Motor neuron (in vitro differentiated cells): Measurements from ENCODE around the gene HK3. TPM values are rescaled to one million over a fixed set of nuclear protein-coding genes. Genes with fewer than 3 reads are reported as not detected.
"Not testable (repeated sequence)": the region's sequence is repeated elsewhere in the genome, so short reads cannot be mapped to it uniquely, and the experiment has no call there.

Experiments used
- ATAC-seq, 8 experiments: fragments of 200-7000 bp; cut with Tn5 transposase; replicated peaks in 6 of 8; 2 replicates each; pipeline ENCODE4 v1.8.0; 2021; ENCODE audit warnings: mild to moderate bottlenecking in 8 of 8, moderate library complexity in 8 of 8
- H3K27ac ChIP-seq, 2 donors: fragments of 250-450 bp; sonication (Bioruptor Pico); 2 replicates each; pipeline ENCODE4 v1.9.0; 2021; ENCODE audit warnings: antibody characterized with exemption in 2 of 2, mild to moderate bottlenecking in 2 of 2, moderate library complexity in 1 of 2
- H3K4me1 ChIP-seq, 2 donors: fragments of 250-450 bp; sonication (Bioruptor Pico); replicated peaks in 1 of 2; 2 replicates each; pipeline ENCODE4 v1.6.1; 2021; ENCODE audit warnings: antibody characterized with exemption in 2 of 2, mild to moderate bottlenecking in 2 of 2, moderate library complexity in 1 of 2
- H3K4me3 ChIP-seq, 5 donors: fragments of 250-450 bp; sonication (Bioruptor Pico); 2 replicates each; pipeline ENCODE4 v1.9.0; 2021; ENCODE audit warnings: antibody characterized with exemption in 5 of 5, mild to moderate bottlenecking in 5 of 5, moderate library complexity in 4 of 5
- WGBS, 10 experiments: fragments of 450-650 bp; shearing (Covaris generic); methylation state at CpG; one replicate each; pipeline ENCODE4 v1.0.0; 2022; 5-methylcytosine and 5-hydroxymethylcytosine counted together
- in situ Hi-C, 9 experiments: fragments of 400-800 bp; cut with MboI; loops; one replicate each; pipeline ENCODE4 v1.15.0; 2021; ENCODE audit warnings: low sequenced_read_pairs in 9 of 9, low pct_unique_long_range_greater_than_20kb in 2 of 9; ENCODE audit not compliant: unreplicated experiment in 9 of 9
- total RNA-seq, 8 experiments: library from RNA; unstranded; fragments of 300-600 nt; gene quantifications; 2 replicates each; pipeline versions ENCODE4 v1.2.3 to v1.2.4, GENCODE V29; 2022

HK3 gene
- total RNA-seq, 8 experiments from 2014 or later = 0.46 to 1.1 TPM; not detected in 6

- no peak overlapping the region for H3K4me3 ChIP-seq
- in situ Hi-C loops = no loop called here
- peaks cover 31 to 34% of the 10 kb centered on the region in 2 donors for H3K4me1 ChIP-seq
- no peak for ATAC-seq
- no peak overlapping the region for H3K27ac ChIP-seq
- WGBS, 10 experiments = 40 to 100% (median 63%) methylated on average over 1 to 4 of the region's 23 CpGs; no CpG with 5 or more reads in 6 of the 10 experiments
Measured at GRCh38 chr5:176878906-176879662, 20.1 kb downstream of the HK3 start.

DNA sequence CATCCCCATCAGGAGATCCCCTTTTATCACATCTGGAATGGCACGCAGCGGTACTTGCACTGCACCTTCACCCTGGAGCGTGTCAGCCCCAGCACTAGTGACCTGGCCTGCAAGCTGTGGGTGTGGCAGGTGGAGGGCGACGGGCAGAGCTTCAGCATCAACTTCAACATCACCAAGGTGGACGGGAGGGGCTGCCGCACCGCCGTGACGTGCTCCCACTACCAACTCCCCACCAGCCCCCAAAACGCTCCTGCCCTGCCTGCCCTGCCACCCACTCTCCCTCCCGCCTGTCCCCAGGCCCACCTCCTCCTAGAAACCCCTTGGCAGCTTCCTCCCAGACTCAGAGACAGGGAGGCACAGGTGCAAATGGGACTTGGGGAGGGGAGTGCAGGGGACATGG lies 20.7 kb downstream of the HK3 start:
- H3K27ac ChIP-seq = no peak overlapping the region
- 60% methylated on average over 1 of the region's 12 CpGs; no CpG with 5 or more reads in 9 of the 10 experiments for WGBS, 10 experiments
- no peak overlapping the region for H3K4me3 ChIP-seq
- in situ Hi-C loops = no loop called here
- H3K4me1 ChIP-seq = peaks cover 25 to 31% of the 10 kb centered on the region in 2 donors
- ATAC-seq = no peak

DNA sequence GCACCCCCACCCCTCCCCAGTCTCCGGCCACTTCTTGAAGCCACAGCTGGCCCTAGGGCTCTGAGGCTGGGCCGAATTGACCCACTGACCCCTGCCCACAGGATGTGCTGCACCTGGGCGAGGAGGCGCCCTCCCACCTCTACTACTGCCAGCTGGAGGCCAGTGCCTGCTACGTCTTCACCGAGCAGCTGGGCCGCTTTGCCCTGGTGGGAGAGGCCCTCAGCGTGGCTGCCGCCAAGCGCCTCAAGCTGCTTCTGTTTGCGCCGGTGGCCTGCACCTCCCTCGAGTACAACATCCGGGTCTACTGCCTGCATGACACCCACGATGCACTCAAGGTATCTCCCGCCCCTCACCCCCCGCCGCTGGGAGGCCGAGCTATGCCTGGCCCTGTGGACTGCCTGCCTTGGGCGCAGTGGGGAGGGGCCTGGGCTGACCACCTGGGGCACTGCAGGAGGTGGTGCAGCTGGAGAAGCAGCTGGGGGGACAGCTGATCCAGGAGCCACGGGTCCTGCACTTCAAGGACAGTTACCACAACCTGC lies 21.3 kb downstream of the HK3 start:
- peak in 4 of 8 experiments; percentile 17 to 35 (median 22) for ATAC-seq
- in situ Hi-C loops = no loop called here
- 73 to 100% (median 100%) methylated on average over 1 to 3 of the region's 21 CpGs; no CpG with 5 or more reads in 6 of the 10 experiments for WGBS, 10 experiments
- H3K4me3 ChIP-seq = no peak overlapping the region
- H3K27ac ChIP-seq = no peak overlapping the region
- H3K4me1 ChIP-seq = peaks cover 24 to 26% of the 10 kb centered on the region in 2 donors

DNA sequence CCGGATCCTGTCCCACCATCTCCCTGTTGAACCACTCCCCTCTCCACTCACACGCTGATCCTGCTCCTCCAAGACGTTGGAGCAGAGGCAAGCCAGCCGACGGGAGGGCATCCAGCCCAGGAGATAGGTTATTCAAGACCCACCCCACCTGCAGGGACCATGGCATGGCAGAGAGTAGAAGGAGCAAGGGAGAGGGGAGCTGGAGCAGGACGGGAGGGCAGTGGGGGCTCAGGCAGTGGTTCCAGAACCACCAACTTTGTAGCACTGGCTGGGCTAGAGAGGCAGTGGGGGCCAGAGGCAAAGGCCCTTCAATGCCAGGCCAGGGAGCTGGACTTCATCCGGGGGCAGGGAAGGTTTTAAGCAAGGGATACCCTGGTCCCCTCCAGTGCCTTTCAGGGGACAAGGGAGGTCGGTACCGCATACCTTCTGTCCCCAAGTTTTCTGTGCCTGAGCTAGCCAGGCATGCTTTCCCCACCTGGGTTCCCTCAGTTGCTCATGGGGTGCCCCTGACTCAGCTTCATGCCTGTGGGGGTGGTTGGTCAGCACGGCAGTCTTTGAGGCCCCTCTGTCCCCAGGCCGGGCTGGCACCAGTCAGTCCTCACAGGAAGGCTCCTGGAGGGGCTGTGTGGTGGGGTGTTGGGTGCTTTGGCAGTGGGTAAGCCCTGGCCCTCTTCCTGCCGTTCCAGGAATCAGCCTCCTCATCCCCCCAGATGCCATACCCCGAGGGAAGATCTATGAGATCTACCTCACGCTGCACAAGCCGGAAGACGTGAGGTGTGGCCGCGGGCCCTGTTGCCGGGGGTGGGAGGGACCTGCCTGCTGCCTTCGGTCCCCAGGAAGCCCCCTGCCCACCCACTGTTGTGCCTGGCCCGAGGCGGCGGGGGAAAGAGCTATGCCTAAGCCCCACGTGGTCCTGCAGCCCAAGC lies 22.4 kb downstream of the HK3 start:
- WGBS, 10 experiments = 36 to 80% methylated on average over 2 to 7 of the region's 24 CpGs; no CpG with 5 or more reads in 8 of the 10 experiments

DNA sequence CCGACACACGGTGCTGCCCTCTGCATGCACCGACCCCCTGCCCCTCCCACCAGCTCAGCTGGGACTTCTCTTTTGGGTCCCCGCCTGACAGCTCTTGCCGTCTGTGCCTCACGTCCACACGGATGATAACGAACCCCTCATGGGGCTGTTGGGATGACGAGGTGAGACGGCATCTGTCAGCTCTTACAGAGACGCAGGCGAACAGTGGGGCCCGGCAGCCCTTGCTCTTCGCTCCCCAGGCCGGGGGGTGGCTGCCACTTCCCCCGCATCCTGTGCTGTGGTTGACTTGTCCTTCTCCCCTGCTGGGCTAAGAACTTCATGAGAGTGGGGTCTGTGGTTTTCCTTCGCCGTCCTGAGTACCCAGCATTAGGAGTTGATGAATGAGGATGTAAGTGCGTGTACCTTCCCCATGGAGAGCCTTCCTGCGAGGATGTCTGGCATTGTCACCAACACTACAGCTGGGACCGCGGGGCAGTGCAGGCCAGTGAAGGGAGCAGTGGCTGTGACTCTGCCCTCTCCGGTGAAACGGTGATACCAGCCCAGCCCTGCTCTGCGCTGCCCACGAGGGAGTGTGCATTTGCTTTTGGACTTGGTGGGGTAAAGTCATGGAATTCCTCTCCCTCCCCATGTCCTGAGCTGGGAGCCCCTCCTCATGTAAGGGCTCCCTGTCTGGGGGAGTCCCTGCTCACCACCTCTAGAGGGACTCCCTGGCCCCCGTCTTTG lies 23.2 kb downstream of the HK3 start:
- Histone ChIP-seq H3K4me1 (peaks cover 21 to 22% of the 10 kb centered on the region in 2 donors), H3K4me3 (no peak overlapping the region), H3K27ac (no peak overlapping the region)
- in situ Hi-C loops = no loop called here
- 35 to 100% (median 40%) methylated on average over 1 to 4 of the region's 27 CpGs; no CpG with 5 or more reads in 6 of the 10 experiments for WGBS, 10 experiments
- ATAC-seq = peak in 5 of 8 experiments; percentile 19 to 35 (median 22)

More for the DNA sequence above, 22.4 kb downstream of the HK3 start:
- in situ Hi-C loops = no loop called here
- H3K4me1 ChIP-seq = peaks cover 21 to 22% of the 10 kb centered on the region in 2 donors
- H3K27ac ChIP-seq = no peak overlapping the region
- no peak overlapping the region for H3K4me3 ChIP-seq
- no peak for ATAC-seq

DNA sequence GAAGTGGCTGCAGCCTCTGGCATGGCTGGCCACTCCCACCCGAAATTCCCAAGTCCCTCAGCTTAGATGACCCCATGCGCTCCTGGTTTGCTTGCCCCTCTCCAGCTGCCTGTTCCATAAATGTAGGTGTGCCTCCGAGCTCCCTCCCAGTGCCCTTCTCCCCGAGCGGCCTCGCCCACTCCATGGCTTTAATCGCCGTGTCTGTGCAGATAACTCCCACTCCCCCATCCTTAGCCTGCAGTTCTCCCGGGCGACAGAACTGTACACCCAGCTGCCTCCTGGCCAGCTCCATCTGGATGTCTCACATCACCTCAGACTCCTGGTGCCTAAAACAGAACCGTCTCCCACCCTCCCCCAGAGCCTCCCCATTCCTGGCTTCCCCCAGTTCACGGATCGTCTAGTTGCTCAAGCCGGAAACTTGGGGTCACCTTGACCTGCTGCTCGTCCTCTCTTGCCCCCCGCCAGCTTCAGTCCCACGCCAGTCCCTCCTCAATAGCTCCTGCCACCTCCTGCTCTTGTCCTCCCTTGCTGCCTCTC lies 24.1 kb downstream of the HK3 start:
- ATAC-seq = peak in 2 of 8 experiments; percentile 13 to 21
- Histone ChIP-seq H3K4me3 (no peak overlapping the region), H3K27ac (no peak overlapping the region), H3K4me1 (peaks cover 22% of the 10 kb centered on the region in 2 donors)
- 14 to 100% (median 60%) methylated on average over 1 to 2 of the region's 17 CpGs; no CpG with 5 or more reads in 5 of the 10 experiments for WGBS, 10 experiments
- in situ Hi-C loops = no loop called here

GRCh38 chr5:176874198-176874780 lies 24.9 kb downstream of the HK3 start:
- no peak overlapping the region for H3K27ac ChIP-seq
- no peak for ATAC-seq
- 83 to 100% methylated on average over 1 of the region's 20 CpGs; no CpG with 5 or more reads in 8 of the 10 experiments for WGBS, 10 experiments
- no peak overlapping the region for H3K4me3 ChIP-seq
- in situ Hi-C loops = no loop called here
- H3K4me1 ChIP-seq = peaks cover 26 to 27% of the 10 kb centered on the region in 2 donors

DNA sequence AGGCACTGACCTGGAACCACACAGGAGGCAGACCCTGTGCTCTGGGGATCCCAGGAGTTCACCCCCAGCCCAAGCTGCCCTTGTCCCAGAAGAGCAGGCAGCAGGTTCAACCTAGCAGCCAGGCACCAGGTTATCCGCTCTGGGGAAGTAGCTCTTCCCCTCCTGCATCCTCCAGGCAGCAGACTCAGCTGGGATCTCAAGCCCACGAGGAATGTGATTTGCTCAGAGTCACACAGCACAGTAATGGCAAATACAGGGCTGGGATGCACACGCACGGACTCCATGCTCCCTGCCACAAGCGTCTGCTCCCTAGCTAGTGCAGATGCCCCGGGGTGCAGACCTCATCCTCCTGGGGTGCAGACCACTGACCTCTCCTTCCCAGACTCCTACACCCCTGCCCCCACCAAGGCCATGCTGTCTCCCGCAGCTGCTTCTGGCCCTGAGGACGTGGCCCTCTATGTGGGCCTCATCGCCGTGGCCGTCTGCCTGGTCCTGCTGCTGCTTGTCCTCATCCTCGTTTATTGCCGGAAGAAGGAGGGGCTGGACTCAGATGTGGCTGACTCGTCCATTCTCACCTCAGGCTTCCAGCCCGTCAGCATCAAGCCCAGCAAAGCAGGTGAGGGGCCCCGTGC lies 25.5 kb downstream of the HK3 start:
- in situ Hi-C loops = no loop called here
- 10 to 72% (median 40%) methylated on average over 1 to 4 of the region's 16 CpGs; no CpG with 5 or more reads in 6 of the 10 experiments for WGBS, 10 experiments
- Histone ChIP-seq H3K4me3 (no peak overlapping the region), H3K4me1 (peaks cover 26 to 27% of the 10 kb centered on the region in 2 donors), H3K27ac (no peak overlapping the region)
- ATAC-seq = no peak

DNA sequence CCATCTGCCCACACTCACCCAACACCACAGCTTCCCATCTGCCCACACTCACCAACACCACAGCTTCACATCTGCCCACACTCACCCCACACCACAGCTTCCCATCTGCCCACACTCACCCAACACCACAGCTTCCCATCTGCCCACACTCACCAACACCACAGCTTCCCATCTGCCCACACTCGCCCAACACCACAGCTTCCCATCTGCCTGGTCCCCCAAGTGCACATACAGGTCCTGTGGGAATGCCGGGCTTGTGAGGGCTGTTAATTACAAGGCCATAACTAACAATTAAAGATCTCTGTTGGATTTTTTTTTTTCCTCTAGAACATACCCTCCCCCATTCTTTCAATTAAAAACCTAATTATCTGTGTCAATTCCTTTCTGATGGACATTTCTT lies 26.1 kb downstream of the HK3 start:
- H3K4me3 ChIP-seq, ATAC-seq, in situ Hi-C loops, H3K27ac ChIP-seq: not testable (repeated sequence)
- WGBS, 10 experiments = 0 to 81% (median 60%) methylated on average over 1 to 2 of the region's 2 CpGs; no CpG with 5 or more reads in 5 of the 10 experiments
- peaks cover 24 to 26% of the 10 kb centered on the region in 2 donors for H3K4me1 ChIP-seq

DNA sequence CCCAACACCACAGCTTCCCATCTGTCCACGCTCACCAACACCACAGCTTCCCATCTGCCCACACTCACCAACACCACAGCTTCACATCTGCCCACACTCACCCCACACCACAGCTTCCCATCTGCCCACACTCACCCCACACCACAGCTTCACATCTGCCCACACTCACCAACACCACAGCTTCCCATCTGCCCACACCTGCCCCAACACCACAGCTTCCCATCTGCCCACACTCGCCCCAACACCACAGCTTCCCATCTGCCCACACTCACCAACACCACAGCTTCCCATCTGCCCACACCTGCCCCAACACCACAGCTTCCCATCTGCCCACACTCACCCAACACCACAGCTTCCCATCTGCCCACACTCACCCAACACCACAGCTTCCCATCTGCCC lies 26.6 kb downstream of the HK3 start:
- ATAC-seq, H3K4me3 ChIP-seq, in situ Hi-C loops, H3K27ac ChIP-seq: not testable (repeated sequence)
- peaks cover 24 to 29% of the 10 kb centered on the region in 2 donors for H3K4me1 ChIP-seq
- no CpG with 5 or more reads among the region's 2 CpGs for WGBS, 10 experiments

DNA sequence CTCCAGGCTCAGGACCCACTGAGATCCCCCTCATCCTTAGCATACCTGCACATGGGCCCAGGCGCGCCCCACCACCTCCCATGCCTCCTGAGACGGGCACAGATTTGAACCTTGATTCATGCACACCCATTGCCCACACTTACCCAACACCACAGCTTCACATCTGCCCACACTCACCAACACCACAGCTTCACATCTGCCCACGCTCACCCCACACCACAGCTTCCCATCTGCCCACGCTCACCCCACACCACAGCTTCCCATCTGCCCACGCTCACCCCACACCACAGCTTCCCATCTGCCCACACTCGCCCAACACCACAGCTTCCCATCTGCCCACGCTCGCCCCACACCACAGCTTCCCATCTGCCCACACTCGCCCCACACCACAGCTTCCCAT lies 28.5 kb downstream of the HK3 start:
- H3K27ac ChIP-seq, in situ Hi-C loops, ATAC-seq: not testable (repeated sequence)

More for the DNA sequence above, 28.5 kb downstream of the HK3 start:
- not testable (repeated sequence) for H3K4me3 ChIP-seq
- WGBS, 10 experiments = no CpG with 5 or more reads among the region's 10 CpGs
- peaks cover 36 to 40% of the 10 kb centered on the region in 2 donors for H3K4me1 ChIP-seq
